ENCODE results near the gene NARF. TPM values are rescaled to one million over a fixed set of nuclear protein-coding genes. Genes with fewer than 3 reads are reported as not detected.
A peak's percentile ranks its signal among the peaks of the same experiment; 100 is the strongest.

The NARF gene
- polyA plus RNA-seq, 1 donor from 2014 or later, result 76.2 TPM

DNA sequence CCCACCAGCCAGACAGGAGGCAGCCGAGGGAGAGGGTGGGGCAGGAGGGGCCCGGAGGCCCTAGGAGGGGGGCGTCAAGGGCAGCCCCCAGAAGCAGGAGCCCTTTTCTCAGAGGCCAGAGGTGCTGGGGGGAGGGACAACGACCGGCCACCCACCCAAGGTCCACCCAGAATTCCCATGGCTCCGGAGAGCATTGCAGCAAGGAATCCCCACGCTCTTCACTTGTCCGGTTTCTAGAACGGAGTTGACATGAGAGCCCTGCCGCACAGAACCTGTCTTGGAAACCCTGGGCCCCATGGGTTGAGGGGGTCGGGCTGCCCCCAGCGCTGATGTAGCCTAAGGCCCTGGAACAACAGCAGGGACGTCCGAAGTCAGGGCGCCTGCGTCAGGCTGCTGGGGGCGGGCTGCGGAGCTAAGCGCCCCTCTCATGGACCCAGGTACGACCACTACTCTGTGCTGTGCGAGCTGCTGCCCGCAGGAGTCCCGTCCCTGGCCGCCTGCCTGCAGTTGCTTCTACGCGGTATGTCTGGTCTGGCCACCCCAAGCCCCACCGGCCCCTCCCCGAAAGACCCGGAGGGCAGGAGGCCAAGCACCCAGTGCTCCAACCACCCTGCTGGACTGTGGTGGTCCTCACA is 19.2 kb upstream of the NARF start:
- Mint-ChIP-seq H3K27me3 (no peaks in the 10 kb centered on the region), H3K27ac (peak overlapping the region in 1 of 3 donors; percentile 31), H3K4me3 (no peak overlapping the region), H3K9me3 (no peaks in the 10 kb centered on the region), H3K4me1 (peaks cover 17 to 23% (median 20%) of the 10 kb centered on the region in 3 donors), H3K36me3 (peaks cover 6% of the 10 kb centered on the region)

DNA sequence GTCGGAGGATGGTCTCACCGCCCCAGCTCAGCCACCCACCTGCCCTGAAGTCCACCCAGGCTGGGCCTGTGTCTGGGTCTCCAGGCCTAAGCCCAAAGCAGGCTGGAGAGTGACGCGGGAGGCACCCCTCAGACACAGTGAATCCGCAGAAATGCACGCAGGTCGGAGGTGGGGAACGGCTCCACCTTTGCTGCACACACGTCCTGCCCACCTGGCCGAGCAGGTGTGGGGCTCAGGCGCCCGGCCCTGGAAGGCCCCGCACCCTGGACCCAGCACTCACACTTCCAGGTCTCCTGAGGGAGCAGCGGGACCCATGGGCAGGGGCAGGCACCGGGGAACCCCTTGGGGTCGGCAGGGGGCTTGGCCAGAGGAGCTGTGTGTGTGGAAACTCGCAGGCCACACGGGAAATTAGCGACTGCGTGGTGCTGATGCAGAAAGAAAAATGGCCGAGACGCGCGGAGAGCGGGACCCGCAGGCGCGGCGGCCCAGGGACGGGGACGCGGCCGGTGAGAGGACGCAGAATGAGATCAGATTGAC is 18.6 kb upstream of the NARF start:
- Mint-ChIP-seq H3K27me3 (no peaks in the 10 kb centered on the region), H3K36me3 (peaks cover 6% of the 10 kb centered on the region)

DNA sequence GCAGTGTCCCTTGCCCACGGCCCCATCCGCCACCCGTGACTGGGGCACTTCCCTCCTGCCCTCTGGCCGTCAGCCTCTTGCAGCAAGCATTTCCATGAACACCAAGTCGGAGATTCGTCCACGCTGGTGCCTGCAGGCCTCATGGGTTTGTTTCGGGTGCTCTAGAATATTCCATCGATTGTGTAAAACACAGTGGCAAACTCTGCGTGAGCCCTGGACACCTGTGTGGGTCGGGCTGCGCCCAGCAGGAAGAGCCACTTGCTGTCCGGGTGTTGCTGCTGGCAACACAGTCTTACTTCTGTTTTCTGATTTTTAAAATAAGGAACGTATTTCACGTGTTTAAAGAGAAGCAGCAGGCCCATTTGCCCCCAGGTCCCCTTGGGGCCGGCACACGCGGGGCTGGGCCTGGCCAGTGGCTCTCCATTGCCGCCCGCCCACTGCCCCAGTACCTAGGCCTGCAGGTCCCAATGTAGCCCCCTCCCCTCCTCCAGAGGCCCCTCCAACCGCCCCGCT is 18.0 kb upstream of the NARF start:
- no peaks in the 10 kb centered on the region for H3K27me3 Mint-ChIP-seq
- H3K9me3 Mint-ChIP-seq, result no peaks in the 10 kb centered on the region
- peaks cover 13 to 18% (median 14%) of the 10 kb centered on the region in 3 donors for H3K4me1 Mint-ChIP-seq
- H3K4me3 Mint-ChIP-seq, result peak overlapping the region; percentile 78 to 93 (median 88)
- peaks cover 6% of the 10 kb centered on the region for H3K36me3 Mint-ChIP-seq
- peak overlapping the region; percentile 94 to 99 (median 98) for H3K27ac Mint-ChIP-seq

More for the DNA sequence above, 18.6 kb upstream of the NARF start:
- peak overlapping the region in 3 of 4 donors; percentile 87 to 93 (median 90) for H3K4me3 Mint-ChIP-seq
- H3K27ac Mint-ChIP-seq, result peak overlapping the region; percentile 94 to 99 (median 98)
- H3K9me3 Mint-ChIP-seq, result no peaks in the 10 kb centered on the region
- peaks cover 13 to 21% (median 18%) of the 10 kb centered on the region in 3 donors for H3K4me1 Mint-ChIP-seq

DNA sequence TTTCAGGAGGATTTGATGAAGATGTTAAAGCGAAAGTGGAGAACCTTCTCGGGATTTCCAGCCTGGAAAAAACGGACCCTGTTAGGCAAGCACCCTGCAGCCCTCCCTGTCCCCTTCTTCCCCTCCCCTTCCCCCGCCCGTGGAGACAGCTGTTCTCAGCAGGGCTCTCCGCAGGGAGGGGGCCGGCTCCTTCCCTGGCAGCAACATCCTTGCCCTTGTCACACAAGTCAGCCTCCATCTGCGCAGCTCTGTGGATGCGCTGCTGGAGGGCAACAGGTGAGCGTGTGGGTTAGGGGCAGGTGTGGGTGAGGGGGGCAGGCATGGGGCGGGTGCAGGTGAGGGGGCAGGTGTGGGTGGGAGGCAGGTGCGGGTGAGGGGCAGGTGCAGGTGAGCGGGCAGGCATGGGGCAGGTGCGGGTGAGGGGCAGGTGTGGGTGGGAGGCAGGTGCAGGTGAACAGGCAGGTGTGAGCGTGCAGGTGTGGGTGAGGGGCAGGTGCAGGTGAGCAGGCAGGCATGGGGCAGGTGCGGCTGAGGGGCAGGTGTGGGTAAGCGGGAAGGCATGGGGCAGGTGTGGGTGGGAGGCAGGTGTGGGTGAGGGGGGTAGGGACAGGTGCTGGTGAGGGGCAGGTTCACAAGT is 17.4 kb upstream of the NARF start:
- peaks cover 6% of the 10 kb centered on the region for H3K36me3 Mint-ChIP-seq
- H3K4me1 Mint-ChIP-seq, result peaks cover 13 to 20% (median 14%) of the 10 kb centered on the region in 3 donors
- peak overlapping the region; percentile 78 to 93 (median 88) for H3K4me3 Mint-ChIP-seq
- peak overlapping the region; percentile 94 to 99 (median 98) for H3K27ac Mint-ChIP-seq
- no peaks in the 10 kb centered on the region for H3K27me3 Mint-ChIP-seq
- no peaks in the 10 kb centered on the region for H3K9me3 Mint-ChIP-seq

DNA sequence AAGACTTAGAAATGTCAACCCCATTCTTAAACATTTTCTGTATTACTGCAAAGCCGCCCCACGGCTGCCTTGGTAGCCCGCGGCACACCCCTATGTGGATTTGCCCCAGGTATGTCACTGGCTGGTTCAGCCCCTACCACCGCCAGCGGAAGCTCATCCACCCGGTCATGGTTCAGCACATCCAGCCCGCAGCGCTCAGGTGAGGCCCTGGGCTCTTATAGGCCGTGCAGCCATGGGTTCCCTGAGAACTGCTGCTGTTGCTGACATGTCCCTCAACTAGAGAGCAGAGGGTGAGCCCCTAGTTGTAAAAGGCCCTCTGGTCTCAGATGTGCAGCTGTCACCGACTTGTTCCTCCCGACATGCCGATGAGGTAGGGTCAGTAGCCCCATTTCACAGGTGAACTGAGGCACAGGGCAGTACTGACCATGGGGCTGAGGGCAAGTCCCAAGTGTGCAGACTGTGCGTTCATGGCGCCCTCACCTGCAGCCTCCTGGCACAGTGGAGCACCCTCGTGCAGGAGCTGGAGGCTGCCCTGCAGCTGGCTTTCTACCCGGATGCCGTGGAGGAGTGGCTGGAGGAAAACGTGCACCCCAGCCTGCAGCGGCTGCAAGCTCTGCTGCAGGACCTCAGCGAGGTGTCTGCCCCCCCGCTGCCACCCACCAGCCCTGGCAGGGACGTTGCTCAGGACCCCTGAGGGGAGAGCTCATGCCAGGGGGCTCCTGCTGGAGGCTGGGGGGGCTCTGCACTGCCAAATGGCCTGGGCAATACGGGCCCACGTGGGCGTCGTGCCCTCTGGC is 16.7 kb upstream of the NARF start:
- peaks cover 13 to 23% (median 14%) of the 10 kb centered on the region in 3 donors for H3K4me1 Mint-ChIP-seq
- H3K27me3 Mint-ChIP-seq, result no peaks in the 10 kb centered on the region
- H3K9me3 Mint-ChIP-seq, result no peaks in the 10 kb centered on the region
- peak overlapping the region; percentile 93 to 99 (median 98) for H3K27ac Mint-ChIP-seq
- H3K4me3 Mint-ChIP-seq, result peak overlapping the region; percentile 30 to 88 (median 83)
- peaks cover 8% of the 10 kb centered on the region for H3K36me3 Mint-ChIP-seq

DNA sequence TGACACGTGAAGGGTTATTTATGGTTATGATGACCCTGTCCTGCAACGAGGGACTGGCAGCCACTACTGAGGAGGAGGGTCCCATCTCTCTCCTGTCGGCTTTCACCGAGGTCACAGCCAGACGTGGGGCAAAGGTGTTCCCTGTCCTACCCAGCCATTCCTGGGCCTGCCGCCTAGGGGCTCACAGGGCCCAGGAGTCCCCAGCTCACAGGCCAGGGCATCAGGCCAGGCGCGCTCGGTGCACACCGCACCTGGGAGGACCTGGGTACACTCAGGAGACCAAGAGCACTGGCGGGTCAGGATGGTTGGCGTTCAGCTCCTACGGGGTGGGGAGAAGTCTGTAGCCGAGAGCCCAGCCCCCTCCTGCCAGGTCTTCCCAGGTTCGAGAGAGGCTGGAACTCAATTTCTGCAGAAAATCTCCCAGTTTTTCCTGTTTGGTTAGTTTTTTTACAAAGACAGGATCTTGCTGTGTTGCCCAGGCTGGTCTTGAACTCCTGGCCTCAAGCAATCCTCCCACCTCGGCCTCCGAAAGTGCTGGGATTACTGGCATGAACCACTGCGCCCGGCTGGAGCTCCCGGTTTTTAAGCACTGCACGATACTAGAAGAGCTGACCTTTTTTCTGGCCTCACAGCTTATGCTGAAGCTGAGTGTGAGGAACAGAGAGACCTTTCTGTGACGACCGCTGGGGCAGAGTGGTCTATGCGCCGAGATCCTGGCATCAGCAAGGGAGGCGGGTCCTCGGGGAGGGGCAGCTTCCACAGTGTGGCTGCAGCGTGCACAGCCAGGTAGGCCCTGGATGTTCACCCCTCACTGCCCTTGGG is 15.7 kb upstream of the NARF start:
- Mint-ChIP-seq H3K27me3 (no peaks in the 10 kb centered on the region), H3K4me1 (peaks cover 17 to 27% (median 17%) of the 10 kb centered on the region in 3 donors), H3K36me3 (peaks cover 8% of the 10 kb centered on the region), H3K4me3 (peak overlapping the region in 2 of 4 donors; percentile 69 to 70), H3K9me3 (no peaks in the 10 kb centered on the region), H3K27ac (peak overlapping the region in 2 of 3 donors; percentile 80 to 83)

DNA sequence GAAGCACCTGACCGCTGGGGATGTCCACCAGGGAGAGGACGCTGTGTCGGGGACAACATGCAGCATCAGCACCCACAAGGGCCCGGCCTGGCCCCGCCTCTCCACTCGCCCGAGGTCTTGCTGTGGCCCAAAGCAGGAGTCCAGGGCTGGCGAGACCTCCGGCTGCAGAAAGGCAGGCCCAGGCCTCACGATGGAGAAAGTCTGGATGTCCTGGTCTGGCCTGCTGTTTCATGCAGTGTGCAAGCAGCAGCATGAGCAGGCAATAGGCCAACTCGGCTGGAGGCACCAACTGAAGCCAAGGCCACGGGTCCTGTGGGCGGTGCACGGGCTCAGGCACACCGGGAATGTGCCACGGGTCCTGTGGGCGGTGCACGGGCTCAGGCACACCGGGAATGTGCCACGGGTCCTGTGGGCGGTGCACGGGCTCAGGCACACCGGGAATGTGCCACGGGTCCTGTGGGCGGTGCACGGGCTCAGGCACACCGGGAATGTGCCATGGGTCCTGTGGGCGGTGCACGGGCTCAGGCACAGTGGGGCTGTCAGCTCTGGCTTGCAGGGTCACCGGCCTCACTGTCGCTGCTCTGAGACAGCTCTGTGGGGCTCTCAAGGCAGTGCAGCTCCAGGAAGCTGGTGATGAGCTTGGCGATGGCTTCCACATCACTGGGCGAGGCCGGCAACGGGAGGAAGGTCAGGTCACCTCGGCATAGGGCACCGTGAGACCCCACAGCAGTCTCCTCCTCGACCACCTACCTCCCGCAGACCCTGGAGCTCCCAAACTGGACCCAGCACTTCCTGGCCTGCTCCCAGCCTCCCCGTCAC is 14.9 kb upstream of the NARF start:
- Mint-ChIP-seq H3K4me3 (peak overlapping the region in 2 of 4 donors; percentile 69 to 70), H3K9me3 (no peaks in the 10 kb centered on the region), H3K36me3 (peaks cover 8% of the 10 kb centered on the region), H3K4me1 (peaks cover 17 to 29% (median 19%) of the 10 kb centered on the region in 3 donors), H3K27me3 (no peaks in the 10 kb centered on the region), H3K27ac (peak overlapping the region in 2 of 3 donors; percentile 80 to 83)

DNA sequence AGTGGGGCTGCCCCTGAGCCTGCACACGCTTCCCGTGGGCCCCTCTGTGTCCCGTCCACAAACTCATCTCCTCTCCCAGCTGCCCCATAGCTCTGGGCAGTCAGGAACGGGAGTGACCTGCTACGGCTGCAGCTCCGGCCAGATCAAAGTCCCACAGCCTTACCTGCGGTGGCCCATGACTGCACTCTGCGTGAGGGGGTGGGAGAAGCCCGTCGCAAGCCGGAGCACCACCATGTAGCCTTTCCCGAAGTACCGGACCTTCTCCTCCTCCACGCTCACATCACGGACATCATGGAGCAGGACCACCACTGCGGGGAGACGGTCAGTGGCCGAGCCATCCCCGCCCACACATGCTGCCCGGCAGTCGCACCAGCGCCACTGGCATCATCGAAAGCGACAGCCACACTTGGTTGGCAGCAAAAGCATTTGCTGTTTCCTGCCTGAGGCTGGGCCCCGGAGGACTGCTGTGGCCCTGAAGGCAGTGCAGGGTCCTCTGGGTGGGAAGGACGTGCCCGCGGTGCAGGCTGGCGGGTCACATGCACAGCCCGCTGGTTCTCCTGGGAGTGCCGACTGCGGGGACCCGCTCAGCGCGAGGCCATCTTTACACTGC is 14.2 kb upstream of the NARF start:
- peaks cover 8% of the 10 kb centered on the region for H3K36me3 Mint-ChIP-seq
- peak overlapping the region in 1 of 3 donors; percentile 62 for H3K27ac Mint-ChIP-seq
- no peaks in the 10 kb centered on the region for H3K27me3 Mint-ChIP-seq
- no peaks in the 10 kb centered on the region for H3K9me3 Mint-ChIP-seq
- H3K4me1 Mint-ChIP-seq, result peaks cover 20 to 31% (median 26%) of the 10 kb centered on the region in 3 donors
- H3K4me3 Mint-ChIP-seq, result no peak overlapping the region

DNA sequence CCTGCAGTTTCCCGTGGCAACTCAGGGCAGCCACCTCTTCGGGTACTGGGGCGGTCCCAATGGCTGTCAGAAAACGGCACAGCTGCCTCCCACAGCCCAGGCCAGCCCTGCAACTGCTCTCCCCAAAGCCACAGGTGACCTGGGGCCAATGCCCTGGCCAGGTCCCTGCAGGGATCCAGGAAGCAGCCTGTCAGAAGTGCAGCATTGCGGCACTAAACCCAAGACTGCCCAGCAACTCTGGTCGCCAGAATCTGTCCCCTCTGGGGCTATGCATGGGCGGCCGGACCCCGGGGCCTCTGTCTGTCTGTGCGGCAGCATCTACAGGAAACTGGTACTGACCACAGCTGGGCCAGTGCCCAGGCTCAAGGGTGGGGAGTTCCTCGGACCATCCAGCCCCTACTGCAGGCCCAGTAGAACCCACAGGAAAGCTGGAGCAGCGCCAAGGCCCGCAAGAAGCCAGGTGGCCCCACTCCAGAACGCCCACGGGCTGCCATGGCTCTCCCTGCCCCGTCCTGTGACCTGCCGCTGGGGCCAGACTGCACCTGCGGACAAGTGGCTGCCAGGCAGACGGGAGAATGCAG is 13.5 kb upstream of the NARF start:
- Mint-ChIP-seq H3K4me3 (no peak overlapping the region), H3K27ac (no peak overlapping the region), H3K27me3 (no peaks in the 10 kb centered on the region), H3K36me3 (peaks cover 8% of the 10 kb centered on the region), H3K9me3 (no peaks in the 10 kb centered on the region), H3K4me1 (peaks cover 20 to 30% (median 26%) of the 10 kb centered on the region in 3 donors)

DNA sequence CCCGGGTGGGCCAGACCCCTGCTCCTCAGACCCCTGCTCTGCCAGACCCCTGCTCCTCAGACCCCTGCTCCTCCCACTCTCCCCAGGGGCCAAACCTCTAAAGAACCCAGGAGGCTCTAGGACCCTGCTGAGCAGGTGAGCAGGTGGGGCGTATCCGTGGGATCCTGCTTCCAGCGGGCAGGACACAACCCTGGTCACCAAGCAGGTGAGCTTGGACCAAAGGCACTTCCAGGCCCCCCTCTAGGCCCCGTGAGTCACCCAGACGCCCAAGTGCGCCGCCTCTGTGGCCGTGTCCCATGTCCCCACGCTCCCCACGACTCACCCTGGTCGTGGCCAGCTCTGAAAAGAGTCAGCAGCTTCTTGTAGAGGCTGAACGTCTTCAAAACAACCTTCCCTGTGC is 13.0 kb upstream of the NARF start:
- Mint-ChIP-seq H3K4me3 (no peak overlapping the region), H3K27me3 (no peaks in the 10 kb centered on the region), H3K9me3 (no peaks in the 10 kb centered on the region), H3K27ac (peak overlapping the region in 1 of 3 donors; percentile 99), H3K4me1 (peaks cover 15 to 25% (median 21%) of the 10 kb centered on the region in 3 donors), H3K36me3 (peaks cover 5% of the 10 kb centered on the region)

DNA sequence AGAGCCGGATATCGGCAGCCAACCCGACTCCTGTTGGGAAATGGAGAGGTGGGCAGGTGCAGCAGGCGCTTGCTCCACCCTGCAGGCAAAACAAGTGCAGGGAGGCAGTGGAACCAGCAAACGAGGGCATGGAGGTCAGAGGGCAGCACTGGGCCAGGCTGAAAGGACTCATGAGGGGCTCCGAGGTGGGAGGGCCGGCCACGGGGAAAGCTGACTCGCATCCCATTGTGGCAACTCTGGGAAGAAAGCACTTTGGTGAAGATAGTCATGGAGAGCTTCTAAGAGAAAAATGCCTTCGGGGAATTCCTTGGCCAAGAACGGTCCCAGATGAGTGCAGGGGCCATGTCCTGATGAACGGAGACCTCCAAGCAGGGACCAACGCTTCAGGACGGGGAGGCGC is 12.4 kb upstream of the NARF start:
- peak overlapping the region in 2 of 4 donors; percentile 37 to 88 for H3K4me3 Mint-ChIP-seq
- H3K27me3 Mint-ChIP-seq, result no peaks in the 10 kb centered on the region
- H3K9me3 Mint-ChIP-seq, result no peaks in the 10 kb centered on the region
- H3K4me1 Mint-ChIP-seq, result peaks cover 14 to 24% (median 23%) of the 10 kb centered on the region in 3 donors
- H3K36me3 Mint-ChIP-seq, result peaks cover 4% of the 10 kb centered on the region
- peak overlapping the region in 2 of 3 donors; percentile 95 to 99 for H3K27ac Mint-ChIP-seq

DNA sequence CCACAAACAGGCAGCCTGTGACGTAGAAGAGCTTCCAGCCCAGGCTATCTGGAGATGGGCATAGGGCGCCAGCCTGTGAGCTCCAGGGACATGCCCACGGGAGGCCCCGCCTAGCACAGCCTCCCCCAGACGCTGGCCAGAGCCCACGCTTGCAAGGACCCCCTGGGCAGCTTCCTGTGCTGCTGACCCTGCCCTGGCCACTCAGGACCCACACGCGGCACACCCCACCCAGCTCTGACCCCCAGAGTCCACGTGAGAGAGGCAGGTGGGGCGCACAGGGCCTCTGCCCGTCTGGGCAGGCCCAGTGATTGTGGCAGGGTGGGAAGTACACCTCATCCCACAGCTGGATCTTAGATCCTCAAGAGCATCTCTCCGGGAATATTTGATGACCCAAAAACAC is 11.9 kb upstream of the NARF start:
- H3K4me3 Mint-ChIP-seq, result peak overlapping the region in 2 of 4 donors; percentile 37 to 88
- peaks cover 4% of the 10 kb centered on the region for H3K36me3 Mint-ChIP-seq
- no peaks in the 10 kb centered on the region for H3K9me3 Mint-ChIP-seq
- no peaks in the 10 kb centered on the region for H3K27me3 Mint-ChIP-seq
- peaks cover 17 to 24% (median 24%) of the 10 kb centered on the region in 3 donors for H3K4me1 Mint-ChIP-seq
- H3K27ac Mint-ChIP-seq, result peak overlapping the region; percentile 46 to 99 (median 95)

Measured in IgD-negative memory B cell (primary cell).